Smooth muscle cell (in vitro differentiated cells): ENCODE measurements around the gene ZNF354C. TPM values are rescaled to one million over a fixed set of nuclear protein-coding genes. Genes with fewer than 3 reads are reported as not detected.

Source experiments
- DNase-seq: peaks from one replicate; lab custom pipeline; 2025; ENCODE audit not compliant: unreplicated experiment; lab: John Stamatoyannopoulos, UW
- H2AFZ ChIP-seq: fragments of 200-600 bp; sonication (generic); 2 replicates; pipeline ENCODE4 v1.6.0; 2016; ENCODE audit warnings: antibody characterized with exemption, low read depth, mild to moderate bottlenecking
- H3F3A ChIP-seq: fragments of 200-600 bp; sonication (generic); 2 replicates; pipeline ENCODE4 v1.6.0; 2017; ENCODE audit warnings: antibody characterized with exemption, low read depth
- H3K27ac ChIP-seq: fragments of 200-600 bp; sonication (generic); 2 replicates; pipeline ENCODE4 v1.5.1; 2016; ENCODE audit warnings: low read depth, mild to moderate bottlenecking
- H3K27me3 ChIP-seq: fragments of 200-600 bp; sonication (generic); 2 replicates; pipeline ENCODE4 v1.6.1; 2016; ENCODE audit warnings: low read depth, mild to moderate bottlenecking
- H3K36me3 ChIP-seq: fragments of 200-600 bp; sonication (generic); 2 replicates; pipeline ENCODE4 v1.5.1; 2016; ENCODE audit warnings: low read depth
- H3K4me1 ChIP-seq: fragments of 200-600 bp; sonication (generic); 2 replicates; pipeline ENCODE4 v1.5.1; 2016; ENCODE audit warnings: low read depth
- H3K4me2 ChIP-seq: fragments of 200-600 bp; sonication (generic); 2 replicates; pipeline ENCODE4 v1.6.0; 2016; ENCODE audit warnings: mild to moderate bottlenecking
- H3K4me3 ChIP-seq: fragments of 200-600 bp; sonication (generic); 2 replicates; pipeline ENCODE4 v1.5.1; 2016; ENCODE audit warnings: mild to moderate bottlenecking
- H3K79me2 ChIP-seq: fragments of 200-600 bp; sonication (generic); 2 replicates; pipeline ENCODE4 v1.6.0; 2016; ENCODE audit warnings: low read depth, mild to moderate bottlenecking
- H3K9ac ChIP-seq: fragments of 200-600 bp; sonication (generic); 2 replicates; pipeline ENCODE4 v1.6.0; 2016; ENCODE audit warnings: low read depth
- H3K9me3 ChIP-seq: fragments of 200-600 bp; sonication (generic); replicated peaks from 2 replicates; pipeline ENCODE4 v1.5.1; 2016; ENCODE audit warnings: low read depth
- H4K20me1 ChIP-seq: fragments of 200-600 bp; sonication (generic); 2 replicates; pipeline ENCODE4 v1.6.0; 2016; ENCODE audit warnings: low read depth
- CTCF ChIP-seq: fragments of 200-600 bp; sonication (generic); IDR thresholded peaks from 2 replicates; pipeline ENCODE4 v1.5.1; 2017; ENCODE audit warnings: borderline replicate concordance, mild to moderate bottlenecking, antibody characterized with exemption; ENCODE audit not compliant: insufficient read depth, poor library complexity, severe bottlenecking
- WGBS: methylation state at CpG from one replicate; pipeline ENCODE4 v1.1.7; 2016; ENCODE audit warnings: low lambda C conversion rate; 5-methylcytosine and 5-hydroxymethylcytosine counted together
- polyA plus RNA-seq: library from polyadenylated mRNA; unstranded; fragments of >200 nt; fragmentation: Nextera tagmentation; extraction: Ambion mirVana; gene quantifications from 2 replicates; pipeline ENCODE4 v1.2.1, GENCODE V29; 2016
- total RNA-seq: library from RNA; depleted of rRNA; stranded (reverse); fragments of >200 nt; gene quantifications from 2 replicates; pipeline ENCODE4 v1.2.3, GENCODE V29; 2014

Gene ZNF354C
- total and polyA plus RNA-seq, 2 experiments from 2014 or later: 4.0 to 11.7 TPM

GRCh38 chr5:179123491-179124272 is 63.5 kb downstream of the ZNF354C start:
- no peak for TF ChIP-seq CTCF
- 95% methylated on average over 19 of the region's 19 CpGs for WGBS
- no peak for DNase-seq

GRCh38 chr5:179124273-179124852 is 64.2 kb downstream of the ZNF354C start:
- Histone ChIP-seq H3F3A (no peaks in the 10 kb centered on the region), H3K4me1 (no peaks in the 10 kb centered on the region), H3K27me3 (no peaks in the 10 kb centered on the region), H2AFZ (no peak overlapping the region), H3K79me2 (no peaks in the 10 kb centered on the region), H3K9ac (no peak overlapping the region), H4K20me1 (no peaks in the 10 kb centered on the region), H3K9me3 (no peaks in the 10 kb centered on the region), H3K4me3 (no peak overlapping the region), H3K4me2 (no peak overlapping the region), H3K36me3 (no peaks in the 10 kb centered on the region), H3K27ac (no peak overlapping the region)
- TF ChIP-seq CTCF: no peak
- DNase-seq: no peak
- 97% methylated on average over 21 of the region's 21 CpGs for WGBS

More at GRCh38 chr5:179123491-179124272, 63.5 kb downstream of the ZNF354C start:
- H3K27me3 ChIP-seq: no peaks in the 10 kb centered on the region
- H3K9ac ChIP-seq: no peak overlapping the region
- no peak overlapping the region for H3K27ac ChIP-seq
- H3K79me2 ChIP-seq: no peaks in the 10 kb centered on the region
- H2AFZ ChIP-seq: no peak overlapping the region
- no peaks in the 10 kb centered on the region for H4K20me1 ChIP-seq
- no peak overlapping the region for H3K4me3 ChIP-seq
- H3K36me3 ChIP-seq: no peaks in the 10 kb centered on the region
- H3K4me1 ChIP-seq: no peaks in the 10 kb centered on the region
- H3F3A ChIP-seq: no peaks in the 10 kb centered on the region
- H3K9me3 ChIP-seq: no peaks in the 10 kb centered on the region
- H3K4me2 ChIP-seq: no peak overlapping the region

- Histone ChIP-seq H3K4me3 (no peak overlapping the region), H3K36me3 (no peaks in the 10 kb centered on the region)
- 95% methylated on average over 42 of the region's 43 CpGs for WGBS
Observed at GRCh38 chr5:179124853-179125788, 64.9 kb downstream of the ZNF354C start.

More at GRCh38 chr5:179124853-179125788, 64.9 kb downstream of the ZNF354C start:
- Histone ChIP-seq H3K27ac (no peak overlapping the region), H3F3A (no peaks in the 10 kb centered on the region), H4K20me1 (no peaks in the 10 kb centered on the region), H3K79me2 (no peaks in the 10 kb centered on the region), H3K9me3 (no peaks in the 10 kb centered on the region), H2AFZ (no peak overlapping the region), H3K4me2 (no peak overlapping the region), H3K27me3 (no peaks in the 10 kb centered on the region), H3K9ac (no peak overlapping the region), H3K4me1 (no peaks in the 10 kb centered on the region)
- TF ChIP-seq CTCF: no peak
- DNase-seq: no peak
